Mesendoderm (in vitro differentiated cells): ENCODE data around the gene EMC1.

ENCODE experiments used
- DNase-seq: peaks from one replicate; pipeline ENCODE4 v3.0.0; 2013
- H2AK5ac ChIP-seq: 2 replicates; pipeline ENCODE4 v1.6.1; 2013; ENCODE audit warnings: low read length, inconsistent platforms
- H2BK120ac ChIP-seq: 2 replicates; pipeline ENCODE4 v1.6.1; 2013; ENCODE audit warnings: low read depth, mild to moderate bottlenecking, low read length, moderate library complexity, mixed read lengths
- H2BK15ac ChIP-seq: replicated peaks from 2 replicates; pipeline ENCODE4 v1.6.1; 2013; ENCODE audit warnings: low read depth, mild to moderate bottlenecking, moderate library complexity
- H2BK5ac ChIP-seq: 2 replicates; pipeline ENCODE4 v1.6.1; 2013; ENCODE audit warnings: low read length, inconsistent platforms
- H3K18ac ChIP-seq: 2 replicates; pipeline ENCODE4 v1.6.1; 2013; ENCODE audit warnings: mild to moderate bottlenecking, low read length, mixed read lengths
- H3K23ac ChIP-seq: one replicate; pipeline ENCODE4 v1.6.1; 2013; ENCODE audit warnings: low read length
- H3K27ac ChIP-seq: 2 replicates; pipeline ENCODE4 v1.5.1; 2013; ENCODE audit warnings: low read depth, mild to moderate bottlenecking, inconsistent platforms, low read length, moderate library complexity
- H3K27me3 ChIP-seq: 2 replicates; pipeline ENCODE4 v1.6.1; 2013; ENCODE audit warnings: low read length, control low read depth, mild to moderate bottlenecking, inconsistent platforms; ENCODE audit not compliant: insufficient read depth, poor library complexity
- H3K36me3 ChIP-seq: 2 replicates; pipeline ENCODE4 v1.6.1; 2013; ENCODE audit warnings: low read length, inconsistent platforms; ENCODE audit not compliant: control insufficient read depth, insufficient read depth
- H3K4ac ChIP-seq: one replicate; pipeline ENCODE4 v1.6.1; 2013; ENCODE audit warnings: low read depth, mild to moderate bottlenecking, low read length, moderate library complexity
- H3K4me1 ChIP-seq: 2 replicates; pipeline ENCODE4 v1.6.1; 2013; ENCODE audit warnings: low read depth, low read length, inconsistent platforms; ENCODE audit not compliant: control insufficient read depth
- H3K4me2 ChIP-seq: 2 replicates; pipeline ENCODE4 v1.6.1; 2013; ENCODE audit warnings: low read length
- H3K4me3 ChIP-seq: 2 replicates; pipeline ENCODE4 v1.5.1; 2013; ENCODE audit warnings: mild to moderate bottlenecking, low read length
- H3K56ac ChIP-seq: one replicate; pipeline ENCODE4 v1.6.1; 2013; ENCODE audit warnings: low read length
- H3K79me1 ChIP-seq: 2 replicates; pipeline ENCODE4 v1.6.1; 2013; ENCODE audit warnings: low read length, inconsistent platforms
- H3K79me2 ChIP-seq: 2 replicates; pipeline ENCODE4 v1.6.1; 2013; ENCODE audit warnings: mild to moderate bottlenecking, low read length; ENCODE audit not compliant: control insufficient read depth, insufficient read depth
- H3K9ac ChIP-seq: 2 replicates; pipeline ENCODE4 v1.6.1; 2013; ENCODE audit warnings: low read length, inconsistent platforms
- H4K5ac ChIP-seq: one replicate; pipeline ENCODE4 v1.6.1; 2013; ENCODE audit warnings: low read length
- H4K8ac ChIP-seq: one replicate; pipeline ENCODE4 v1.6.1; 2013; ENCODE audit warnings: low read depth, mild to moderate bottlenecking, control low read depth, low read length, moderate library complexity
- WGBS: extraction: QIAGEN DNeasy Blood & Tissue Kit; methylation state at CpG from one replicate; pipeline ENCODE4 v1.1.7; 2013; ENCODE audit warnings: low lambda C conversion rate, missing lambda C conversion rate; ENCODE audit not compliant: insufficient coverage; ENCODE audit errors: extremely low coverage; 5-methylcytosine and 5-hydroxymethylcytosine counted together

EMC1 gene

GRCh38 chr1:19210772-19211549, 40.4 kb downstream of the EMC1 start:
- Histone ChIP-seq H2BK120ac (no peak overlapping the region), H3K18ac (no peak overlapping the region), H2BK5ac (no peak overlapping the region), H3K27me3 (no peaks in the 10 kb centered on the region), H3K9ac (peak overlapping the region; percentile 63), H3K4me3 (peak overlapping the region; percentile 29), H3K36me3 (no peaks in the 10 kb centered on the region), H3K4me2 (peak overlapping the region; percentile 47), H4K5ac (no peak overlapping the region), H2AK5ac (no peak overlapping the region), H3K4me1 (no peaks in the 10 kb centered on the region), H4K8ac (no peak overlapping the region), H3K23ac (no peak overlapping the region), H3K79me2 (peaks cover 46% of the 10 kb centered on the region), H3K27ac (peak overlapping the region; percentile 75), H2BK15ac (no peak overlapping the region), H3K4ac (peak overlapping the region; percentile 65), H3K56ac (peak overlapping the region; percentile 92), H3K79me1 (peaks cover 3% of the 10 kb centered on the region)
- peak; percentile 42 for DNase-seq
- no CpG with 5 or more reads among the region's 12 CpGs for WGBS

DNA sequence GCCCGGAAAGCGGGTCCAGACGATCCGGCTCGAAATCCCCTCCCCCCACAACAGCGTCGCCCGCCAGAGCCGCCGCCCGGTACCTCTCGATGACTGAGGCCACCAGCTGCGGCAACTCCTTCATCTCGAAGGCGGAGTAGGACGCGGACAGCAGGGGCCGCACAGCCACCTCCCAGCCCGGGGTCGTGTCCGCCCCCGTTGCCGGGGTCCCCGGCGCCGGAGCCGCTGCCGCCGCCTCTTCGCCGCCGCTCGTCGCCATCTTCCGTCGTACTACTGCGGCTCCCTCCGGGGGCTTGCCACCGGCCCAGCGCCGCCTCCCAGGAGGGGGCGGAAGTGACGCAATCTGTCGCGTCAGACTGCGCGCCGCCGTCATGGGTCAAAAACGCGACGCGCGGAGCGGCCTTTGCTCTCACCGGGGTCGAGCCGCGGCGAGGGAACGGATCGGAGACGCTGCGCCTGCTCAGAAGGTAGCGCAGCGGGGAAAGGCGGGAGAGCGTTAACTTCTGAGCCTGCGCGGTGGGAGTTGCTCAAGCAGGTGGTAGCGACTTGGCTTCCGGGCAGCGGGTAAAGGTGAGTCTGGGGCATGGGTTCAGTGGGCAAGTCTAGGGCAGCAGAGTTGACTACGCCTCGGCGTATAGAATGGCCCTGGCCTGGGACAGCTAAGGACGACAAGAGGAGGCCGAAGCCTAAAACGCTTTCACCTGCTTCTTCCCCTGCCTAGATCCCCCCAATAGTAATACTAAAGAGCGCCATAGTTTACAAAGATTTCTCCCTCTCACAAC, 41.1 kb downstream of the EMC1 start, which contains the start of gene UBR4:
UBR4 (minus strand) TSS at position 277 of the 782 bp plus-strand sequence; CDS start at position 259, 18 bp downstream.
- DNase-seq = peak; percentile 97
- Histone ChIP-seq H4K8ac (no peak within 1 kb of the TSS), H3K18ac (peak within 1 kb of the TSS; percentile 63), H3K4me2 (peak within 1 kb of the TSS; percentile 47), H2BK15ac (no peak within 1 kb of the TSS), H3K56ac (peak within 1 kb of the TSS; percentile 93), H2BK120ac (no peak within 1 kb of the TSS), H3K27me3 (no peaks in the 10 kb centered on the region), H3K9ac (peak within 1 kb of the TSS; percentile 77), H3K23ac (no peak within 1 kb of the TSS), H3K79me2 (peaks cover 52% of the 10 kb centered on the region), H3K27ac (peak within 1 kb of the TSS; percentile 90), H2BK5ac (no peak within 1 kb of the TSS), H3K4me3 (peak within 1 kb of the TSS; percentile 71), H4K5ac (no peak within 1 kb of the TSS), H2AK5ac (no peak within 1 kb of the TSS), H3K4ac (peak within 1 kb of the TSS; percentile 65), H3K4me1 (no peaks in the 10 kb centered on the region), H3K79me1 (peaks cover 4% of the 10 kb centered on the region), H3K36me3 (no peaks in the 10 kb centered on the region)
- no CpG with 5 or more reads among the region's 80 CpGs for WGBS

- H3K79me2 ChIP-seq = peaks cover 59% of the 10 kb centered on the region
- H2BK120ac ChIP-seq = no peak overlapping the region
- peaks cover 4% of the 10 kb centered on the region for H3K79me1 ChIP-seq
- peak overlapping the region; percentile 93 for H3K56ac ChIP-seq
- H3K9ac ChIP-seq = peak overlapping the region; percentile 77
- peak overlapping the region; percentile 47 for H3K4me2 ChIP-seq
- H3K4me1 ChIP-seq = no peaks in the 10 kb centered on the region
- no peaks in the 10 kb centered on the region for H3K27me3 ChIP-seq
- H2BK5ac ChIP-seq = no peak overlapping the region
- no peaks in the 10 kb centered on the region for H3K36me3 ChIP-seq
- H2BK15ac ChIP-seq = no peak overlapping the region
- no CpG with 5 or more reads among the region's 28 CpGs for WGBS
- no peak overlapping the region for H4K5ac ChIP-seq
- peak overlapping the region; percentile 63 for H3K18ac ChIP-seq
- H4K8ac ChIP-seq = no peak overlapping the region
- H3K4ac ChIP-seq = no peak overlapping the region
- peak overlapping the region; percentile 71 for H3K4me3 ChIP-seq
- no peak overlapping the region for H2AK5ac ChIP-seq
- H3K27ac ChIP-seq = peak overlapping the region; percentile 90
- no peak overlapping the region for H3K23ac ChIP-seq
- DNase-seq = peak; percentile 70
Measured at GRCh38 chr1:19209439-19209989, 41.8 kb downstream of the EMC1 start.

DNA sequence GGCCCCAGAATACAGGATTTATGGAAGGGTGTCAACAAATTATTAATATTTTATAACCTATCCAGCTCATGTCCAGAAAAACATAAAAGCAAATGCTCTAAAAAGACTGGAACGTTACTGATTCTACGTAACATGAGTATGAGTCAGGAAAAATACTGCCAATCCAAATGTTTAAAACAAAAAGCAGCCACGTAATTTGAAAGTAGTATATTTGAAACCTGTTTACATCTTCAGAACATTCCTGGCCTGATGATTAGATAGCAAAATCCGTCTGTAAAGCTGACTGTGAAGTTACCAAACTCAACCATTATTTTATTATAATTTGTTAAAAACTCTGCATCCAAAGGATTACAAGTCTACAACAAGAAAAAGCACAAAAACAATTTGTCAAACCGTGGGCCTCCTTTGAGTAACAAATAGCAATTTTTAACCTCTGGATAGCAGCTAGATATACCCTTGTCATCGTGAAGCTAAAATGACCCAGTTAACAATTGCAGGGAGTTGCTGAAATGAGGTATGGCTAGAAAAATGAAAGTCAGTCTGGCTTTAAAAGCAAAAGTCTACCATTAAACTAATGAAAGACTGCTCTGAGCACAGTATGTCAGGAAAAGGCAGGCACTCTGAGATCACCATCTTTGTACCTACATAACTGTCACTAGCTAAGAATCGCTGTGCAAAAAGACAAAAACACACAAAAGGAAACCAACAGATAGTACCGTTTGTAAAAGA, 42.5 kb downstream of the EMC1 start:
- H4K5ac ChIP-seq = no peak overlapping the region
- H2BK5ac ChIP-seq = no peak overlapping the region
- H2AK5ac ChIP-seq = no peak overlapping the region
- H2BK15ac ChIP-seq = no peak overlapping the region
- H3K18ac ChIP-seq = no peak overlapping the region
- peaks cover 63% of the 10 kb centered on the region for H3K79me2 ChIP-seq
- H3K9ac ChIP-seq = peak overlapping the region; percentile 77
- peak overlapping the region; percentile 93 for H3K56ac ChIP-seq
- no peaks in the 10 kb centered on the region for H3K27me3 ChIP-seq
- H3K36me3 ChIP-seq = no peaks in the 10 kb centered on the region
- no CpG with 5 or more reads among the region's 8 CpGs for WGBS
- no peak overlapping the region for H3K23ac ChIP-seq
- peak overlapping the region; percentile 47 for H3K4me2 ChIP-seq
- H3K79me1 ChIP-seq = peaks cover 4% of the 10 kb centered on the region
- H3K4me3 ChIP-seq = peak overlapping the region; percentile 71
- no peak for DNase-seq
- H3K4me1 ChIP-seq = no peaks in the 10 kb centered on the region
- H4K8ac ChIP-seq = no peak overlapping the region
- H2BK120ac ChIP-seq = no peak overlapping the region
- H3K4ac ChIP-seq = no peak overlapping the region
- H3K27ac ChIP-seq = no peak overlapping the region

DNA sequence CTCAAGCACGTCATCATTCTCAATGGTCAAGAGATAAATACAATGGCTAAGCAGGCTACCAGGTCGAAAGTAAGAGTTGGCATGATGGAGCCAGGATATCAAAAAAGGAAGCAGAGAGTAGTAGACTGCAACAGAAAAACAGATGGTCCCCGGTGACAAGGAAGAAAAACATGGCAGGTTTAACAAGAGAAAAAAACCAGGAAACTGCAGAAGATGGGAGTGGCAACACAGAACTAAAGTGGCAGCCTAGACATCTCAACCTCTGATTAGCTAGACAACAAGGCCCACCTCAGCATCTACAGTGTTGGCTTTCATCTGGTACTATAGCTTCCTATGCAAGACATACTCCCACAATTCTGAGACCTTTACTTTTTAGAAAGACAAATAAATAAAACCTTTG, 44.4 kb downstream of the EMC1 start:
- H3K9ac ChIP-seq = no peak overlapping the region
- H3K18ac ChIP-seq = no peak overlapping the region
- no peak overlapping the region for H2BK15ac ChIP-seq
- H3K27ac ChIP-seq = no peak overlapping the region
- H3K56ac ChIP-seq = no peak overlapping the region
- H3K4me3 ChIP-seq = no peak overlapping the region
- H3K79me1 ChIP-seq = peaks cover 6% of the 10 kb centered on the region
- no peaks in the 10 kb centered on the region for H3K27me3 ChIP-seq
- no peak overlapping the region for H2AK5ac ChIP-seq
- H2BK120ac ChIP-seq = no peak overlapping the region
- H3K23ac ChIP-seq = no peak overlapping the region
- no peaks in the 10 kb centered on the region for H3K36me3 ChIP-seq
- H4K8ac ChIP-seq = no peak overlapping the region
- H3K4me1 ChIP-seq = no peaks in the 10 kb centered on the region
- H4K5ac ChIP-seq = no peak overlapping the region
- H3K79me2 ChIP-seq = peaks cover 80% of the 10 kb centered on the region
- no peak overlapping the region for H2BK5ac ChIP-seq
- no peak overlapping the region for H3K4me2 ChIP-seq
- WGBS = no CpG with 5 or more reads among the region's 3 CpGs
- no peak overlapping the region for H3K4ac ChIP-seq
- DNase-seq = no peak
